ENCODE measurements around the gene TOR2A. TPM values are rescaled to one million over a fixed set of nuclear protein-coding genes. Genes with fewer than 3 reads are reported as not detected.

TOR2A gene
- total RNA-seq, 1 experiment from 2014 or later, result 16.4 TPM

DNA sequence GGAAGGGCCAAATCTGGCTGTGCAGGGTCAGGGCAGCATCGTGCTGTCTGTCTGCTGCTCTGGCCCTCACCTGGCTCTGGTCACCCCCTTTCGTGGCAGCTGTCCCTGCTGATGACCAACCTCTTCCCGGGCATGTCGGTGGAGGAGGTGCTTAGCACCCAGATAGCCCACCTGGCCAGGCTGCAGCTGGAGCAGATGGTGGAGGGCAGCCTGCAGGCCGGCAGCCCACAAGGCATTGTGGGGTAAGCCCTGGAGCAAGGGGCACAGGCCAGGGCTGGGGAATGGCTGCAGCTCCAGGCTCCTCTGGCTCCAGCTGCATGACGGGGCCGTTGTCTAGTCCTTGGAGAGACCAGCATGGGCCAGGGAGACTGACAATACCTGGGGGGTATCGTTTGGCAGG is 8.2 kb downstream of the TOR2A start:
- Histone ChIP-seq H3K36me3 (ENCODE audit: low read depth) (no peaks in the 10 kb centered on the region), H4K20me1 (ENCODE audit: insufficient read depth) (no peaks in the 10 kb centered on the region), H3K27ac (no peak overlapping the region), H3K9me3 (ENCODE audit: insufficient read depth, low read depth) (no peaks in the 10 kb centered on the region), H3K79me2 (ENCODE audit: low read depth) (no peaks in the 10 kb centered on the region), H3F3A (ENCODE audit: insufficient read depth, low read depth) (peaks cover 15% of the 10 kb centered on the region), H3K4me3 (no peak overlapping the region), H3K4me2 (no peak overlapping the region), H3K9me2 (ENCODE audit: insufficient read depth) (no peaks in the 10 kb centered on the region), H3K27me3 (ENCODE audit: insufficient read depth, low read depth) (no peaks in the 10 kb centered on the region), H3K4me1 (replicated peaks; ENCODE audit: insufficient read depth) (peaks cover 6% of the 10 kb centered on the region), H2AFZ (no peak overlapping the region)
- no peak for TF ChIP-seq EZH2 (IDR thresholded peaks at IDR 0.05; ENCODE audit: low read depth)
- TF ChIP-seq, protein P1, sequence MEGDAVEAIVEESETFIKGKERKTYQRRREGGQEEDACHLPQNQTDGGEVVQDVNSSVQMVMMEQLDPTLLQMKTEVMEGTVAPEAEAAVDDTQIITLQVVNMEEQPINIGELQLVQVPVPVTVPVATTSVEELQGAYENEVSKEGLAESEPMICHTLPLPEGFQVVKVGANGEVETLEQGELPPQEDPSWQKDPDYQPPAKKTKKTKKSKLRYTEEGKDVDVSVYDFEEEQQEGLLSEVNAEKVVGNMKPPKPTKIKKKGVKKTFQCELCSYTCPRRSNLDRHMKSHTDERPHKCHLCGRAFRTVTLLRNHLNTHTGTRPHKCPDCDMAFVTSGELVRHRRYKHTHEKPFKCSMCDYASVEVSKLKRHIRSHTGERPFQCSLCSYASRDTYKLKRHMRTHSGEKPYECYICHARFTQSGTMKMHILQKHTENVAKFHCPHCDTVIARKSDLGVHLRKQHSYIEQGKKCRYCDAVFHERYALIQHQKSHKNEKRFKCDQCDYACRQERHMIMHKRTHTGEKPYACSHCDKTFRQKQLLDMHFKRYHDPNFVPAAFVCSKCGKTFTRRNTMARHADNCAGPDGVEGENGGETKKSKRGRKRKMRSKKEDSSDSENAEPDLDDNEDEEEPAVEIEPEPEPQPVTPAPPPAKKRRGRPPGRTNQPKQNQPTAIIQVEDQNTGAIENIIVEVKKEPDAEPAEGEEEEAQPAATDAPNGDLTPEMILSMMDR (conservative IDR thresholded peaks at IDR 0.05), result no peak
- intact Hi-C loops (cut with micrococcal nuclease; ENCODE audit: unreplicated experiment), result loop anchor here (10.0 kb wide), 1 partner anchor 502 kb away; no protein-coding TSS in a partner anchor
- ChIA-PET POLR2A (ENCODE audit: unreplicated experiment) (no interaction called here), CTCF (interaction anchor here (0.6 kb wide), 1 partner anchor 542 kb away, joined by 6 read pairs; no protein-coding TSS in a partner anchor)
- DNase-seq, result no peak
- BruUV-seq (replicated peaks), result no TSS peak

DNA sequence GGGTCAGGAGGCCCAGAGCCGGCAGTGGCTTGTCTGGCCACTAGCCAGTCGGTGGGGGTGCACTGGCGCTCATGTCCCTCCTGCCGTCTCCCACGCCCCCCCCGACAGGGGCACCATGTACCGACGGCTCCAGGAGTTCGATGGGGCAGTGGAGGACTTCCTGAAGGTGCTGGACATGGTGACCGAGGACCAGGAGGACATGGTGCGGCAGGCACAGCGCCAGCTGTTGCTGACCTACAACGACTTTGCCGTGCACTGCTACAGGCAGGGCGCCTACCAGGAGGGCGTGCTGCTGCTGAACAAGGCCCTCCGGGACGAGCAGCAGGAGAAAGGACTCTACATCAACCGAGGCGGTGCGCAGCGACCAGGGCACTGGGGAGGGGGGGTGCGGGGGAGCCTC is 11.1 kb downstream of the TOR2A start:
- Histone ChIP-seq H3F3A (ENCODE audit: insufficient read depth, low read depth) (peaks cover 27% of the 10 kb centered on the region), H3K4me3 (no peak overlapping the region), H3K9me2 (ENCODE audit: insufficient read depth) (no peaks in the 10 kb centered on the region), H3K9me3 (ENCODE audit: insufficient read depth, low read depth) (no peaks in the 10 kb centered on the region), H3K27me3 (ENCODE audit: insufficient read depth, low read depth) (no peaks in the 10 kb centered on the region), H3K4me2 (no peak overlapping the region), H3K27ac (no peak overlapping the region), H3K79me2 (ENCODE audit: low read depth) (no peaks in the 10 kb centered on the region), H3K36me3 (ENCODE audit: low read depth) (no peaks in the 10 kb centered on the region), H3K4me1 (replicated peaks; ENCODE audit: insufficient read depth) (peaks cover 16% of the 10 kb centered on the region), H4K20me1 (ENCODE audit: insufficient read depth) (no peaks in the 10 kb centered on the region), H2AFZ (no peak overlapping the region)
- intact Hi-C loops (cut with micrococcal nuclease; ENCODE audit: unreplicated experiment), result loop anchor here (5.0 to 10.0 kb wide), 2 partner anchors 112 to 499 kb away; partner anchors contain the start of gene STXBP1
- TF ChIP-seq, protein P1 (conservative IDR thresholded peaks at IDR 0.05), result no peak
- TF ChIP-seq EZH2 (IDR thresholded peaks at IDR 0.05; ENCODE audit: low read depth), result no peak
- DNase-seq, result no peak
- CTCF ChIA-PET, result interaction anchor here (0.6 kb wide), 1 partner anchor 199 kb away, joined by 3 read pairs; no protein-coding TSS in a partner anchor
- POLR2A ChIA-PET (ENCODE audit: unreplicated experiment), result no interaction called here
- BruUV-seq (replicated peaks), result no TSS peak

DNA sequence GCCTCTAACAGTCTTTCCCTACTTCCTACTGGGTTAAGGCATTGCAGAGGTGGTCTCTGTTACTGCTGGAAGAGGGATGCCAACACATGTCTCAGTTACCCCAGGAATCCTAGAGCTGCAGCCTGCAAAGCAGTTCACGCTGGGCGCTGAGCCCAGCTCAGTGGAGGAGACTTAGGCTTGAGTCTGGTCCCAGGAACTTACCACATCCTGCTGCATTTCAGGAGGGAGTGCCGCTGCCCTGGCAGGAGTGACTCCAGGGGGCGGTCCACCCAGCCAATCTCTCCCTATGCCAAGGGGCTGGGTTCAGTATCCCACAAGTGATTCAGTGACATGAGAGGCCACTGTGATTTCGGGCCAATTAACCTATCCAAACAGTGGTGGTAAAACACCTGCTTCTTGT is 11.7 kb downstream of the TOR2A start:
- TF ChIP-seq, protein P1 (conservative IDR thresholded peaks at IDR 0.05), result no peak
- TF ChIP-seq EZH2 (IDR thresholded peaks at IDR 0.05; ENCODE audit: low read depth), result no peak
- H3K79me2 ChIP-seq (ENCODE audit: low read depth), result no peaks in the 10 kb centered on the region
- ChIA-PET POLR2A (ENCODE audit: unreplicated experiment) (interaction anchor here (0.7 kb wide), 1 partner anchor 128 kb away, joined by 4 read pairs; no protein-coding TSS in a partner anchor), CTCF (interaction anchor here (0.6 kb wide), 1 partner anchor 199 kb away, joined by 3 read pairs; no protein-coding TSS in a partner anchor)
- H3K9me3 ChIP-seq (ENCODE audit: insufficient read depth, low read depth), result no peaks in the 10 kb centered on the region
- H3K36me3 ChIP-seq (ENCODE audit: low read depth), result no peaks in the 10 kb centered on the region
- no peaks in the 10 kb centered on the region for H4K20me1 ChIP-seq (ENCODE audit: insufficient read depth)
- H3F3A ChIP-seq (ENCODE audit: insufficient read depth, low read depth), result peaks cover 27% of the 10 kb centered on the region
- BruUV-seq (replicated peaks), result no TSS peak
- no peak overlapping the region for H3K27ac ChIP-seq
- H2AFZ ChIP-seq, result no peak overlapping the region
- H3K27me3 ChIP-seq (ENCODE audit: insufficient read depth, low read depth), result no peaks in the 10 kb centered on the region
- peaks cover 16% of the 10 kb centered on the region for H3K4me1 ChIP-seq (replicated peaks; ENCODE audit: insufficient read depth)
- no peak overlapping the region for H3K4me2 ChIP-seq
- H3K4me3 ChIP-seq, result no peak overlapping the region
- intact Hi-C loops (cut with micrococcal nuclease; ENCODE audit: unreplicated experiment), result loop anchor here (5.0 to 10.0 kb wide), 2 partner anchors 111 to 499 kb away; partner anchors contain the start of gene STXBP1
- H3K9me2 ChIP-seq (ENCODE audit: insufficient read depth), result no peaks in the 10 kb centered on the region
- DNase-seq, result peak in 1 of 2 experiments; percentile 28
